GM19043 (cell line): Measurements from ENCODE around the gene MRGPRF.
"Not testable (repeated sequence)": the region's sequence is repeated elsewhere in the genome, so short reads cannot be mapped to it uniquely, and the experiment has no call there.

Source experiments
- ATAC-seq: cut with Tn5 transposase; IDR thresholded peaks from one replicate; pipeline ENCODE4 v1.9.1; 2021; ENCODE audit warnings: low read depth; ENCODE audit not compliant: unreplicated experiment

MRGPRF gene

DNA sequence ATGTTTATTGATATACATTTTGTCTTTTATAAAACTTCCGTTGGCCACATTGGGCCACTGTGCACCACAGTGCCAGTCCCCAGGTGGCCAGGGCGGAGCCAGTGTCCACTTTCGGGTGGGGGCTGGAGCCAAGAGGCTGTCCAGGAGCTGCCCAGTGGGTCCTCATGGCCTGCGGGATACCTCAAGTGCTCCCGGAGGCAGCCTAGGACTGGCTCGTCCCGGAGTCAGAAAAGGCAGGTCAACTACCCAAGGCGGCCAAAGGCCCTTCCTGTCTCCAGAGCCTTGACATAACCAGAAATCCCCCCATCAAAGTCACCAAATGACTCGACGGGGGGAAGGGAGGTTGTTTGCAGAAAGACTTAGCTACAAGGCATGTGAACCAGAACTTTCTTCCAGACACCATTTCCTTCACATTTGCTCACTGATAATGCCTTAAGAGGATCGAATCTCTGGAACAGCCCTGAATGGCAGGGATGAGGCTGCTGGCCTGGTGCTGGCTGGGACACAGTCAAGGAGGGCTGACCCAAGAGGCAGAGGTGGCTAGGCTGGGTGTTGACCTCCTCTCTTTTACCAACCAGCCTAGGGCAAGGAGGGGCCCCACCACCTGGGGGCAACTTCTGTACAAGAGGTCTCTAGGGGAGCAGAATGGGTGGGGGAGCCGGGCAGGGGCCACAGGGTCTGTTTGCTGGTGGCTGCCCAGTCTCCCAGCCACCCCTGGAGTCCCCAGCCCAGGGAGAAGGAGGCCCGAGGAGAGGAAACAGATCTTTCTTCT, 8.4 kb downstream of the MRGPRF start:
- ATAC-seq: no peak

DNA sequence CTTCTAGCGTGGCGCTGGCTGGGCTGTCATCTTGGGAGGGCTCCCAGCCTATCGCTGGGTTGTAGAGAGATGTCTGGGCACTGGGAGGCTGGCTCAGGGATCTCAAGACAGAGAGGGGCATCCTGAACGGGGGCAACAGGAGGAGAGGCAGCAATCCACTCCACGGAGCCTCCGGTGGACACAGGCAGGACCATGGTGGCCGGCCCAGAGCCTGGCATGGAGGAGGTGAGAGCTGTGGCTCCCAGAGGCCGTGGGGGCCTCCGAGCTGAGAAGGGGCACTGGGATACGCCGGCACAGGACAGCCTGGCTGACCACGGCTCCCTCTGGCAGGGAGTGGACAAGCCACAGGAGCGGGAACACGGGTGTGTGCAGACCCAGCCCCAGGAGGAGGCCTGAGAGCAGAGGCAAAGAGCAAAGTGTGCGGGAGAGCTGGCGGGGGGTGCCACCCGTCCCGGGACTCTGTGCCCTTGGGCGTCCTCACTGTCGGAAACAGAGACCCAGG, 9.1 kb downstream of the MRGPRF start:
- ATAC-seq: no peak

DNA sequence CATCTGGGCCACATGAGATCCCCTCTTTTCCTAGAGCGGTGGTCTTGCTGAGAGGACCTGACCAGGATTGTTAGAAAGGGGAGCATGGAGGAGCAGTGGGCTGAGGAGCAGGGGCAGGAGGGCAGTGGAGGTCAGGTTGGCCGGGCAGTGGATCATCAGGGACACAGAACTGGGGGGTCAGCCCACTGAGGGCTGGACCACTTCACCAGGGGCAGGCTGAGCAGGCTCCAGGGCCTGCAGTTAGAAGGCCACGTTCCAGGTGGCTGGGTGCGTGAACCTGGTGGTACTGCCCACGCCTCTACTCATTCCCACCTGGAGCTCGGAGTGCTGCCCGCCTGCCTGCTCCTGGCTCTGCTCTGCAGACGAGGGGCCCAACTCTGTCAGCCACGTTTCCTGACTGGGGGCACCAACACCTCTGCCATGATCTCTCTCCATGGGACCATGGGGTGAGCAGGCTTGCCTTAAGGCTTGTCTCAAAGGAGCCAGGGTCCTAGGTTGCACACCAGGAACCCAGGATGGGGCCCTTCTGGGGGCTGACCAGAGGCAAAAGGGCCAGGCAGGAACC, 9.7 kb downstream of the MRGPRF start:
- ATAC-seq: no peak

DNA sequence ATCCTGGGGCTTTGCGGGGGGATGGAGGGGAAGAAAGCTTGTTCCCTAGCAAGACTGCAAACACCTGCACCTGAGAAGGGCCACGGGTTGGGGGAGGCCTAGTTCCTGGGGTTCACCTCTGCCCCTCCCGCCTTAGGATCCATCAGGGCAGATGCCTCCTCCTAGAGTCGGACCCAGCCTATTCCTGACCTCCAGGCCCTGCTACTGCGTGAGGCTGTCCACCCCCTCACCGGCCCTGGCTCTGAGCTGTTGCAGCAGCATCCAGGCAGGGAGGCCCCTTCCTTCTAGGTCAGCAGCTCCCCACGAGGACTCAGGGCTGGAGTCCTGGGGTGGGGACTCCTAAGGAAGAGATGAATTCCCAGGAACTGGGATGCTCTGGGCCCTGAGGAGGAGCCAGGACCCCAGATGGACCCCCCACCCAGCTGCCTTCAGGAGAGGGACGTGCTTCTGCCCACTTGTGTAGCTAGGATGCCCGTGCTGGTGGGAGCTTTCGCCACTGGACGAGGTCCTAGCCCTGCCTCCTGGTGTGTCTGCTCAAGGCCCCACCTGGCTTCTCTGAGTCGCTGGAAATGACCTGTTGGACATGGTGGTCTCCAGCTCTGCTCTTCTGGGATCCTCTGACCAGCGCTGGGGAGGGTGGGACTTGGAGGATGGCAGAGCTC, 10.3 kb downstream of the MRGPRF start:
- no peak for ATAC-seq

DNA sequence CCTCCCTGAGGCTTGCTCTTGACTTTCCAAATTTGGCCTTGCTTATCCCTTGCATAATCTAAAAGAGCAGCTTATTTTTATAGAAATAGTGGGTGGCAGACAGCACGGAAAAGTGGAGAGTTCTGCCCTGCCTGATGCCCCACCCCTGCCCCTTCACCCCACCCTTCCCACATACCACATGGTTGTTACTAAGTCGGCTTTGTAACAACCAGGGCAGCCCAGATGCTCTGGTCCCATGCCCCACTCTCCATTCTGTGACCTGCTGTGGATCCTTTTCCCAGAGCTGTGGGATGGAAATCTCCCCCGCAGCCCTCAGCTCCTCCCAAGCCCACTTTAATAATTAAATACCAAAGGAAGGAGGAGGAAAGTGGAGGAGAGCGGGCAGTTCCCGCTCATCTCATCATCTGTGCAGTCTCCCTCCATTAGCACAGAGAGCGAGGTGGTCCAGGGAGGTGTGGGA, 10.9 kb downstream of the MRGPRF start:
- ATAC-seq: no peak

DNA sequence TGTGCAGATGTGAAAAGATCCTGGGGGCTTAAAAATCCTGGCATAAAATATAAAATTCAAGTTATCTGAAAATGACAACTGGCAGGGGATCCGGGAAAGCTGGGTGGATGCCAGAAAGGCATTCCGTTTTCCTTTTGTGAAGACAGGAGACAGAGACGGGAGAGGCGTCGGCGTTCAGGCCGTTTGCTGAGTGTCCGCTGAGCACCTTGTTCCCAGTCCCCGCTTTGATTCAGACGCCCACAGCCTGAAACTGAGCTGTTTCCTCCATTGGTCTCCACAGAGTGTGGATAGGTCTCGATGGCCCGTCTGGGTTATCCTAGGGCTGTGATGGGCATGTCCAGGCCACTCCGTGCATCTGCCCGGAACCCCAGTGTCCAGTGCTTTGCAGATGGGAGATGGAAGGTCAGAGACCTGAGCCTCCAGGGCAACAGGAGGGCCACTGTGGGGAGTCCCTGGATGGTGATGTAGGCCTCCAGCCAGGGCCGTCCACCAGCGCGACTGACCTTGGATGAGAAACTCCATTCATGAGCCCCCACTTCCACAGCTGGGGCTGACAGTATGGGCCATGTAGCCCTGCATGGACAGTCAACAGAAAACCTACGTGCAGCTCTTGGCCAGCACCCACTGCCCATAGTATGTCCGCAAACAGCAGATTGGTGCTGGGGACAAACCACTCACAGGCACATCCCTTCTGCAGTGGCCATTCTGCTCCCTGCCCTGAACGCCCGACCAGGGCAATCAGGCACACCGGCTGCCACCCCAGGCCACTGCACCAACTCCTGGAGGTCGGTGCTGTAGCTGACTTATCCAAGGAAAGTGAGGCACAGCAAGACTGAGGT, 11.6 kb downstream of the MRGPRF start:
- no peak for ATAC-seq

DNA sequence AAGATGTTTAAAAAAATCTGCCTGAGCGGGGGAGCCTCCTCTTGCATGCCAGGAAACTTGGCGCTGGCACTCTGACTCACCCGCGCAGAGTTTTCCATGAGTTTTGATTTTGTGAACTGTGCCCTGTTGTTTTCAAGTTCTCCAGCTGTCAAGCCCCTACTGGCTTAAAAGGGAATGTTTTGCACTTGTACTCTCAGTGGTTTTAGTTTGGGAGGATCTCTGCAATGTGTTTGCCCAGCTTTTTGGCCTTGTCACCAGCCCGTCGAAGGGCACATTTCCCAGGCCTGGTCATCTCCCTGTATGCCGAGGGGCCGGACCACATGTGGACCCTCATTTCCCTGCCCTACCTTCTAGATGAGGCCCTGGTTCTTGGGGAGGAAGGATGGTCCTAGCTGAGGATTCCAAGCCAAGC, 12.2 kb downstream of the MRGPRF start:
- ATAC-seq: no peak

DNA sequence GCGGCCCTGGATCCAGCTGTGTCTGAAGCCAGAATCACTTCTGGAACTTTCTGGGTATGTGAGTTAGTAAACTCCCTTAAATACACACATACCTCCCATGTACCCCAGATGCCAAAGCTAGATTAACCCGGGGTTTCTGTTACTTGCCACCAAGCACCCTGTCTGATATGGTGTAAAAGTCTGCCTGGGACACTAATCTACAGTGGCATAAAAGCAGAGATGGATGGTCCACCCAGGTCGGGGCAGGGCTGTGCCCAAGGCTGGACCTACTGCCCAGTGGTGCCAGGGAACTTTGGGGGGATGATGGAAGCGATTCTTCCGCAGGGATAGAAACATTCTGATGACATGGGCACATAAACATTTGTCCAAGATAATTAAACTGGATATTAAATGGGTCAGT, 12.7 kb downstream of the MRGPRF start:
- no peak for ATAC-seq

DNA sequence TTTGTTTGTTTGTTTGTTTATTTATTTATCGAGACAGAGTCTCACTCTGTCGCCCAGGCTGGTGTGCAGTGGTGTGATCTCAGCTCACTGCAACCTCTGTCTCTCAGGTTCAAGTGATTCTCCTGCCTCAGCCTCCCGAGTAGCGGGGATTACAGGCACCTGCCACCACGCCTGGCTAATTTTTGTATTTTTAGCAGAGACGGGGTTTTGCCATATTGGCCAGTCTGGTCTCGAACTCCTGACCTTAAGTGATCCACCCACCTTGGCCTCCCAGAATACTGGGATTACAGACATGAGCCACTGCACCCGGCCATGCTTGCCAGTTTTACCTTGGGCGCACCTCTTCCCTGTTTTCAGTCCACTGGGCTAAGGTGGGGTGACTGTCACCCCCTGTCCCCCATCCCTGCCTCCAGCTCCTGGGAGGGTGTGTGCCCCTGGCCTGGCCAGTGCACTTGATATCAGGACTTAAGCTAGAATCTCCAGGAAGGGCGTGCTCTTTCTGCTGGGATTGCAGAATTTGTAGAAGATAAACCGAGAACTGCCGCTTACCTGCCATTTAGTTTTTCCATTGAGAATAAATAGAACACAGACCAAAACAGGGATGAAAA, 13.2 kb downstream of the MRGPRF start:
- not testable (repeated sequence) for ATAC-seq

DNA sequence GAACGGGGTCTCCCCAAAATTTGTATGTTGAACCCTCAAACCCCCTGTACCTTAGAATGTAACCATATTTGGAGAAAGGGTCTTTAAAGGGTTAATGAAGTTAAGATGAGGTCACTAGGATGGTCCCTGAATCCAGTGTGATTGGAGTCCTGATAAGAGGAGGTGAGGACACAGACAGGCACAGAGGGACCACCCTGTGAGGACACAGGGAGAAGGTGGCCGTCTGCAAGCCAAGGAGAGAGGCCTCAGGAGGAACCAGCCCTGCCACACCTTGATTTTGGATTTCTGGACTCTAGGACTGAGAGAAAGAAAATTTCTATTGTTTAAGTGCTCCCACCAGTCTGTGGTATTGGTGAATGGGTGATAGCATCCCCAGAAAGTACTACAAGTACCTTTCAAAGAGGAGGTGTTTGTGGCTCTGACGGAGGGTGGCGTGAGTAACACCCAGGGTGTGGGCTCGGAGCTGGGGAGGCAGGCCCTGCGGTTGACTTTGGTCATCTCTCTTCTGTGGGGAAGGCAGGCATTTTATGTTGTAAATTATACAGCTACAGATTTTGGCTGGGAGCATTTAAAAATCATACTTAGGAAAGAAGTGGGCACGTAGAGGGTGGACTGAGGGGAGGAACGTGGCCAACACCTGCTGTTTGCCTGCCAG, 13.8 kb downstream of the MRGPRF start:
- no peak for ATAC-seq

DNA sequence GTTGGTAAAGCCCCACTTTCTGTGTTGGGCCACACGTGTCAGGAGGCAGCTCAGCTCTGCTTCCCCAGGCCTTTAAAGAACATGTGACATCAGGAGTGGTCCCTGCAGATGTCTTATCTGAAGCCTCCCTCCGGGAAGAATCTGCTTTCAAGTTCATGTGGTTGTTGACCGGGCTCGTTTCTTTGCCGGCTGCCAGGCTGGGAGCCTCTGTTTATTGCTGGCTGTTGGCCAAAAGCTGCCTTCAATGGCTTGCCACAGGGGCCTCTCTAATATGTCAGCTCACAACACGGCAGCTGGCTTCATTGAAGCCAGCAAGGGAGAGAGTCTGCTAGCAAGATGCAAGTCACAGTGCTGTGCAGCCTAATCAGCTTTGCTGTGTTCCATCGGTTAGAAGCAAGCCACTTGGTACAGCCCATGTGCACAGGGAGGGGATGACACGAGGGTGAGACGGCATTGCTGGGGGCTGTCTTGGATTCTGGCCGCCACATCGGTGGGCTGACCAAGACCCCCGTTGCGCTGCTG, 14.6 kb downstream of the MRGPRF start:
- no peak for ATAC-seq

DNA sequence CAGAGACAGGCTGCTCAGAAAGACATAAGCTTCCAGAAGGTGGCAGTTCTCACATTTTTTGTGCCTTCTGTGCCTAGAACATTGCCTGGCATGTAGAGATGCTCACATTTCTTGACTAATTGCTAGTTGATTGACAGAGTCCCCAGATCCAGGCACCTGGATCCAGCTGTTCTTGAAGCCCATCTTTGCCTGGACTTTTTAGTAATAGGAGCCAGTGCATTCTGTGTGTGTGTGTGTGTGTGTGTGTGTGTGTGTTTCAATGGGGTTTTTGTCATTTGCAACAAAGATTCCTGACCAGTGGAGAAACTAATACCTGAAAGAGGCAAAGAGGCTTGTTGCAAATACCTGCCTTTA, 15.1 kb downstream of the MRGPRF start:
- ATAC-seq: no peak

DNA sequence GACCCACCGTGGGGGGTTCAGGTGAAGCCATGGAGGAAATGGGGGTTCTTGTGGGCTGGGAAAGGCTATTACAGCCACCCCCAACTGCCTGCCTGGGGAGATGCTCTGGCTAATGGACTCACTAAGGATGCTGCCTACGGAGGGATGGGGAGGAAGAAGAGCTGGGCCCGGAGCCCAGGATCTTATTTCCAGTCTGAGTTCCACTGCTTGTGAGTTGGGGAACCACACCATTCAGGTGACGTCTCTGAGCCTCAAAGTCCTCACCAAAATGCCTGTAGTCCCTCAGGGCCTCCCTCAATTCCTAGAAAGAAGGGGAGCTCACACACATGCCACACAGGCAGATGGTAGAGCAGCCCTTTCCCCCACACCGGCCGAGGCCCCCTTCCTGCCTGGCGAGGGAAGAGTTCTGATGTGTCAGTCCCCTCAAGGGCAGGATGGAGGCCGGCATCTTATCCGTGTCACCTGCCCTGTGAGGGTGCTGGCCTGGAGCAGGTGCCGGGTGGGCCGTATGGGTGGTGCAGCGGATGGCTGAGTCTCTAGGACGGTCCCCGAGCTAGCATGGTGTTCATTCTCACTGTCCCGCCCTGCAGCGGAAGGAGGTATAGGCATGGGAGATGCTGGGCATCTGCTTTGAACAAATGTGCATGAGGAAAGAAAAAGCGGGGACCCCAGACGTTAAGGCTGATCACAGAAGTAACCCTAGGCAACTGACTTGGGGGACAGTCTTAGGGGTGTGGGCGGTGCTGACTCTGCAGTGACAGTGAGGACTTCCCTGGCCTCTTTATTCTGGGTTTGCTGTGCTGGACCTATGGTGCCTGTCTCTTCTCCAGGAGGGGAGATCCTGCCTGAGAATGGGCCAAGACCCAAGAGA, 15.7 kb downstream of the MRGPRF start:
- ATAC-seq: no peak

DNA sequence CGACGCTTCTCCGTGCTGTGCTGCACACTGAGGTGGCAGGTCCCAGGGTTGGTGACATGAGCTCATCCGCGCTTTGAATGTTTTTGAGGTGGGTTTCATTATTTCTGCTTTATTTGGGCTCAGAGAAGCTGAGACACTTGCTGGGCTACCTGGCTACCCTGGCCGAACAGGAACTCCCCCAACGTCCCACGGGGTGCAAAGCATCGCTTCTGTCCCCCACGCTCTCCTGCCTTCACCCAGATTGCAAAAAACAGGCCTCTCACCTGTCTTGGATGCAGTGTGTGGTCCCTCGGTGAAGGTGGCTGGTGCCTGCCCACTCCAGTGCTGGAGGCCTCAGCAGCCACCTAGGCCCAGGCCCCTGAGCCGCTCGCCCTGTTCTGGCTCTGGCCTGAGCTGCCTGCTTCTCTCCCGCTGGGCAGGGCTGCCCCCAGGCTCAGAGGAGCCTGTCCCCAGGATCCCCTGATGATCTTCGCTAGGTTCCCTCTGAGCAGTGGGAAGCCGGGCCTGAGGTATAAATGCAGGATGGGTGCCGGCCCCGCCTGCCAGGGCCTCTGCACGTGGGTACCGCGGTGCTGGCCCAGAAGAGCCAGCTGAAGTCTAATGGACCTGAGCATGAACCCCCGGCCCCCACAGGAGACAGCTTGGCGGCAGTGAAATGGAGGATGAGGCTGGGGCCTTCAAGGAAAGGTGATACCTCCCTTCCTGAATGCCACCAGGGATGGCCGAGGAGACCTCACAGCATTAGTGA, 16.5 kb downstream of the MRGPRF start:
- ATAC-seq: no peak

DNA sequence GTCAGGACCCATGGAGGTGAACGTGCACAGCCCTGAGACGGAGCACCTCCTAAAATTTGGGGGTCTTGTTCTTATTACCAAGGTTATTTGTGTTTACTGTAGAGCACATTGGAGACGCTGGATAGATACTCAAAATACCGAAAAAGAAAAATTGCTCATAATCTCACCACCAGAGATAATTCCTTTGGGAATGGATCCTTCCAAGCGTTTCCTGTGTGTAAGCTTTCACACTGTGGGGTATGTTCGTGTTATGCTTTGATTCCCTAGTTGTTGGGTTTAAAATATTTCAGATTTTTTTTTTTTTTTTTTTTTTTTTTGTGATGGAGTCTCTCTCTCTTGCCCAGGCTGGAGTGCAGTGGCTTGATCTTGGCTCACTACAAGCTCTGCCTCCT, 18.2 kb downstream of the MRGPRF start:
- ATAC-seq: no peak

DNA sequence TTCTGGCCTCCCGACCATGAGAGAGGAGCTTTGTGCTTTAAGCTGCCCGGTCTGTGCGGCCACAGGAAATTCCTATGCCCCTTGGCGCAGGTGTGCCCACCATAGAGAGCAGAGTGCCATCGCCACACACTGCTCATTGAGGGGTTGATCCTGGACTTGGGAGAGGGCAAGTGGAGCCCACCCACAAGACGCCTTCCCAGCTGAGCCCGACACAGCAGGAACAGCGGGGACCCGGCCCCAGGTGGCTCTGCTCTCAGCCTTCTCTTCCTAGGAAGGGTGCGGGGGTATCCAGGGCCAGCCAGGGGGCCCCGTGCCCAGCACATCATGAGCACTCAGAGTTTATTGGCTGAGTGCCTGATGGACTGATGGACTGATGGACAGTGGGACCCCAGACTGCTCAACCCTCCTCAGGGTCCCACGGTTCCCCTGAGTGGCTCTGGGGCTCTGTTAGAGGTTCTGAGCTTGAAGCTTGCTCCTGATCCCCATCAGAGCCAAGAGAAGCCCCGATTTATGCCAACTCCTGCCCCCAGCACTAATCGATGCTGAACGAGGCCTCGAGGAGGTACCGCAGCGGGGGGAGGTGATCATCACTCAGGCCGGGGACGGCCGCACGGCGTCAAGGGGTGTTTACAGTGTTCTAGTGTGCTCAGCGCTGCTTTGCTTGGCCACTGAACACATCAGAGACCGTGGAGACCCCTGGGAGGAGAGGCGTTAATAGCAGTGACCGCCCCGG, 18.7 kb downstream of the MRGPRF start:
- no peak for ATAC-seq

DNA sequence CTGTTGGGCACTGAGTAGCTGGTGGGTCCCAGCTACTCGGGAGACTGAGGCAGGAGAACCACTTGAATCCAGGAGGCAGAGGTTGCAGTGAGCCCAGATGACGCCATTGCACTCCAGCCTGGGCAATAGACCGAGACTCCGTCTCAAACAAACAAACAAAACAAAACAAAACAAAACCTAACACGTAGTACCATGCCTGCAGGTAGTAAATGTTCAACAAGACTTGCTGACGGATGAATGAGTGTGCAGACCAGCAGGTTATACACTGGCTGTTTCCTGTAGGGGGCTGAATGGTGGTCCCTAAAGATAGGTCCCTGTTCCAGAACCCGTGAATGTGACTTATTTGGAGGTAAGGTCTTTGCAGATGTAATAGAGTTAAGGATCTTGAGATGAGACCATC, 19.5 kb downstream of the MRGPRF start:
- ATAC-seq: no peak
